GM12864 (cell line): ENCODE results near the gene CBR4.
"Not testable (repeated sequence)": the region's sequence is repeated elsewhere in the genome, so short reads cannot be mapped to it uniquely, and the experiment has no call there.

Experiments
- DNase-seq: peaks from one replicate; pipeline ENCODE4 v3.0.0-alpha.2; 2011; ENCODE audit warnings: low read depth
- H3K4me3 ChIP-seq: 2 replicates; pipeline ENCODE4 v1.5.1; 2011; ENCODE audit warnings: mild to moderate bottlenecking, low read depth, low read length, control low read depth
- CTCF ChIP-seq: IDR thresholded peaks from 2 replicates; pipeline ENCODE4 v1.5.1; 2011; ENCODE audit warnings: low read depth, mild to moderate bottlenecking, moderate library complexity, low read length, control low read depth, inconsistent platforms; ENCODE audit errors: missing control alignments

CBR4 gene

GRCh38 chr4:169042608-169043007, 32.6 kb upstream of the CBR4 start:
- TF ChIP-seq CTCF, result no peak
- no peak for DNase-seq

GRCh38 chr4:169040559-169041261, 30.7 kb upstream of the CBR4 start:
- no peak overlapping the region for H3K4me3 ChIP-seq
- no peak for DNase-seq
- no peak for TF ChIP-seq CTCF

More at GRCh38 chr4:169042608-169043007, 32.6 kb upstream of the CBR4 start:
- H3K4me3 ChIP-seq, result no peak overlapping the region

- H3K4me3 ChIP-seq, result no peak overlapping the region
- no peak for DNase-seq
- TF ChIP-seq CTCF, result no peak
Observed at GRCh38 chr4:169039251-169039954, 29.3 kb upstream of the CBR4 start.

GRCh38 chr4:169037506-169037905, 27.5 kb upstream of the CBR4 start:
- no peak for TF ChIP-seq CTCF
- no peak for DNase-seq
- no peak overlapping the region for H3K4me3 ChIP-seq

- not testable (repeated sequence) for DNase-seq, H3K4me3 ChIP-seq
Observed at GRCh38 chr4:169035871-169036620, 26.0 kb upstream of the CBR4 start.

GRCh38 chr4:169033660-169034059, 23.6 kb upstream of the CBR4 start:
- no peak for TF ChIP-seq CTCF
- no peak overlapping the region for H3K4me3 ChIP-seq
- DNase-seq, result no peak

- no peak for TF ChIP-seq CTCF
- no peak for DNase-seq
- H3K4me3 ChIP-seq, result no peak overlapping the region
Observed at GRCh38 chr4:169032883-169033645, 23.0 kb upstream of the CBR4 start.
